Endometrial microvascular endothelial cells (primary cell): ENCODE measurements around the gene RAB2B. TPM values are rescaled to one million over a fixed set of nuclear protein-coding genes. Genes with fewer than 3 reads are reported as not detected.

Experiments used
- in situ Hi-C: cut with HindIII; loops from 2 replicates; pipeline ENCODE4 v1.10.0; 2017; ENCODE audit warnings: low sequenced_read_pairs, low pct_unique_long_range_greater_than_20kb; ENCODE audit errors: inconsistent ontology term
- total RNA-seq: library from RNA; depleted of rRNA; stranded (reverse); fragments of >200 nt; gene quantifications from one replicate; pipeline ENCODE4 v1.2.3, GENCODE V29; 2015; ENCODE audit errors: inconsistent ontology term

RAB2B gene
- 30.4 TPM for total RNA-seq

GRCh38 chr14:21476925-21477681 lies at the start of gene RAB2B, which contains the start of gene TOX4:
Gene RAB2B, minus strand, starts transcription at chr14:21476959. Its CDS starts 87 bp downstream, at chr14:21476872.
Gene TOX4, plus strand, starts transcription at chr14:21477195. Its CDS starts 84 bp downstream, at chr14:21477279.
- in situ Hi-C loops, result no loop called here

GRCh38 chr14:21525962-21526671 lies 49.4 kb upstream of the RAB2B start, which contains the start of gene SALL2:
Gene SALL2, minus strand, starts transcription at chr14:21526346. Its CDS starts 219 bp downstream, at chr14:21526127.
- in situ Hi-C loops, result no loop called here

GRCh38 chr14:21525571-21525961 lies 48.8 kb upstream of the RAB2B start:
- in situ Hi-C loops, result no loop called here

- in situ Hi-C loops, result no loop called here
Observed at GRCh38 chr14:21524575-21525490, 48.1 kb upstream of the RAB2B start.

- in situ Hi-C loops, result no loop called here
Observed at GRCh38 chr14:21523203-21523602, 46.4 kb upstream of the RAB2B start.

GRCh38 chr14:21521501-21521900 lies 44.7 kb upstream of the RAB2B start:
- in situ Hi-C loops, result no loop called here

GRCh38 chr14:21520767-21521166 lies 44.0 kb upstream of the RAB2B start:
- in situ Hi-C loops, result no loop called here

- in situ Hi-C loops, result no loop called here
Observed at GRCh38 chr14:21518725-21519124, 42.0 kb upstream of the RAB2B start.

- in situ Hi-C loops, result no loop called here
Observed at GRCh38 chr14:21514341-21514740, 37.6 kb upstream of the RAB2B start.

GRCh38 chr14:21510735-21511657 lies 34.2 kb upstream of the RAB2B start, which contains the start of gene METTL3:
Gene METTL3, minus strand, starts transcription at chr14:21511340. Its CDS starts 117 bp downstream, at chr14:21511223.
- in situ Hi-C loops, result no loop called here

- in situ Hi-C loops, result no loop called here
Observed at GRCh38 chr14:21509432-21510143, 32.8 kb upstream of the RAB2B start.

GRCh38 chr14:21506557-21506956 lies 29.8 kb upstream of the RAB2B start:
- in situ Hi-C loops, result no loop called here

- in situ Hi-C loops, result no loop called here
Observed at GRCh38 chr14:21505012-21505553, 28.3 kb upstream of the RAB2B start.

GRCh38 chr14:21503376-21503775 lies 26.6 kb upstream of the RAB2B start:
- in situ Hi-C loops, result no loop called here

- in situ Hi-C loops, result no loop called here
Observed at GRCh38 chr14:21501568-21501967, 24.8 kb upstream of the RAB2B start.

GRCh38 chr14:21498540-21499526 lies 22.1 kb upstream of the RAB2B start:
- in situ Hi-C loops, result no loop called here
